HepG2 (cell line): ENCODE measurements around the gene STUM.

Experiments used
- CBFB ChIP-seq: sonication (generic); formaldehyde crosslinking; IDR thresholded peaks from 2 replicates; pipeline ENCODE4 v1.4.0; 2020; ENCODE audit warnings: missing genetic modification reagents
- CEBPB ChIP-seq: IDR thresholded peaks from 2 replicates; pipeline ENCODE4 v1.6.1; 2011; ENCODE audit warnings: low read depth, low read length, improper control_type of control experiment, borderline replicate concordance
- DR1 ChIP-seq: sonication (generic); formaldehyde crosslinking; IDR thresholded peaks from 2 replicates; pipeline ENCODE4 v1.8.0; 2021; ENCODE audit warnings: mild to moderate bottlenecking, missing genetic modification reagents, inconsistent platforms
- EZH2 ChIP-seq: conservative IDR thresholded peaks from 2 replicates; pipeline ENCODE4 v1.6.1; 2012; ENCODE audit warnings: mild to moderate bottlenecking, low read depth, low read length, moderate library complexity
- KAT7 ChIP-seq: IDR thresholded peaks from 2 replicates; pipeline ENCODE4 v1.6.1; 2018; ENCODE audit warnings: borderline replicate concordance, missing compliant biosample characterization
- MAX ChIP-seq: IDR thresholded peaks from 2 replicates; pipeline ENCODE4 v1.6.1; 2012; ENCODE audit warnings: inconsistent platforms
- USF2 ChIP-seq, 2 experiments: sonication (generic) in 1 of 2; formaldehyde crosslinking in 1 of 2; IDR thresholded peaks; 2 replicates each; pipeline versions ENCODE4 v1.5.1 to v1.6.1; 2011 to 2020; ENCODE audit warnings: borderline replicate concordance in 1 of 2, low read depth in 1 of 2, low read length in 1 of 2, mild to moderate bottlenecking in 1 of 2, missing genetic modification reagents in 1 of 2, moderate library complexity in 1 of 2
- ZNF136 ChIP-seq: sonication (generic); formaldehyde crosslinking; IDR thresholded peaks from 2 replicates; pipeline ENCODE4 v1.8.1; 2022; ENCODE audit warnings: low read depth, mild to moderate bottlenecking, moderate library complexity, missing genetic modification reagents

- no peak for TF ChIP-seq ZNF136 (CRISPR knock-in tag)
- TF ChIP-seq MAX, result no peak
- no peak for TF ChIP-seq USF2 (IDR thresholded peaks at IDR 0.05; ENCODE audit: low read depth, low read length)
- TF ChIP-seq USF2 (CRISPR knock-in tag; IDR thresholded peaks at IDR 0.05; ENCODE audit: borderline replicate concordance), result no peak
- no peak for TF ChIP-seq CEBPB
- TF ChIP-seq KAT7 (CRISPR knock-in tag), result no peak
- no peak for TF ChIP-seq DR1 (CRISPR knock-in tag)
- TF ChIP-seq EZH2, result no peak
- TF ChIP-seq CBFB (CRISPR knock-in tag), result no peak
Observed at GRCh38 chr1:226519716-226520598, 28.6 kb upstream of the STUM start.
